Glutamatergic neuron (in vitro differentiated cells): Measurements from ENCODE around the gene PPIB. TPM values are rescaled to one million over a fixed set of nuclear protein-coding genes. Genes with fewer than 3 reads are reported as not detected.

Source experiments
- DNase-seq: peaks from one replicate; pipeline ENCODE4 v3.0.0; 2022
- H3K27ac Mint-ChIP-seq: one replicate; pipeline ENCODE4 v1.8.0; 2020; ENCODE audit warnings: mild to moderate bottlenecking, mixed read lengths, inconsistent platforms; ENCODE audit not compliant: unreplicated experiment
- H3K27me3 Mint-ChIP-seq: one replicate; pipeline ENCODE4 v1.8.0; 2020; ENCODE audit warnings: mild to moderate bottlenecking, moderate library complexity, mixed read lengths, inconsistent platforms; ENCODE audit not compliant: unreplicated experiment
- H3K36me3 Mint-ChIP-seq: one replicate; pipeline ENCODE4 v1.8.0; 2020; ENCODE audit warnings: mild to moderate bottlenecking, mixed read lengths, inconsistent platforms; ENCODE audit not compliant: unreplicated experiment
- H3K4me1 Mint-ChIP-seq: one replicate; pipeline ENCODE4 v1.8.0; 2020; ENCODE audit warnings: mild to moderate bottlenecking, low read depth, mixed read lengths, inconsistent platforms; ENCODE audit not compliant: unreplicated experiment
- H3K4me3 Mint-ChIP-seq: one replicate; pipeline ENCODE4 v1.8.0; 2020; ENCODE audit warnings: mild to moderate bottlenecking, mixed read lengths, inconsistent platforms; ENCODE audit not compliant: unreplicated experiment
- H3K9me3 Mint-ChIP-seq: one replicate; pipeline ENCODE4 v1.8.0; 2020; ENCODE audit warnings: mild to moderate bottlenecking, moderate library complexity, mixed read lengths, inconsistent platforms; ENCODE audit not compliant: unreplicated experiment
- CTCF ChIP-seq: fragments of 200-600 bp; sonication (generic); IDR thresholded peaks from one replicate; pipeline ENCODE4 v1.5.0; 2021; ENCODE audit not compliant: partially characterized antibody, unreplicated experiment
- total RNA-seq: library from RNA; stranded (reverse); fragmentation: NEBNext Ultra II Directional; extraction: Animal tissue kit (Norgen Biotek cat#: 25700); gene quantifications from one replicate; pipeline ENCODE4 v1.2.1, GENCODE V29; 2021; ENCODE audit not compliant: unreplicated experiment

PPIB gene
- total RNA-seq, 1 donor from 2014 or later, result 228 TPM

GRCh38 chr15:64166102-64166890, 3.5 kb upstream of the PPIB start:
- Mint-ChIP-seq H3K36me3 (peaks cover 4% of the 10 kb centered on the region), H3K9me3 (peaks cover 13% of the 10 kb centered on the region), H3K27ac (no peak overlapping the region), H3K4me1 (peaks cover 22% of the 10 kb centered on the region), H3K4me3 (no peak overlapping the region), H3K27me3 (peaks cover 5% of the 10 kb centered on the region)
- no peak for TF ChIP-seq CTCF
- no peak for DNase-seq

- no peak for TF ChIP-seq CTCF
- Mint-ChIP-seq H3K27ac (no peak overlapping the region), H3K27me3 (peaks cover 5% of the 10 kb centered on the region), H3K4me1 (peaks cover 23% of the 10 kb centered on the region), H3K4me3 (peak overlapping the region; percentile 59), H3K9me3 (peaks cover 14% of the 10 kb centered on the region), H3K36me3 (no peaks in the 10 kb centered on the region)
- DNase-seq, result no peak
These were observed 1.6 kb upstream of the PPIB start for GRCh38 chr15:64164436-64164835.

GRCh38 chr15:64163659-64164362, 989 bp upstream of the PPIB start:
- TF ChIP-seq CTCF, result no peak
- no peak for DNase-seq
- Mint-ChIP-seq H3K36me3 (peaks cover under 1% of the 10 kb centered on the region), H3K9me3 (peaks cover 14% of the 10 kb centered on the region), H3K27ac (peak overlapping the region; percentile 76), H3K4me3 (peak overlapping the region; percentile 88), H3K4me1 (peaks cover 24% of the 10 kb centered on the region), H3K27me3 (peaks cover 5% of the 10 kb centered on the region)

- Mint-ChIP-seq H3K4me3 (peak overlapping the region; percentile 94), H3K36me3 (peaks cover 4% of the 10 kb centered on the region), H3K27ac (peak overlapping the region; percentile 88), H3K4me1 (peaks cover 28% of the 10 kb centered on the region), H3K9me3 (peaks cover 18% of the 10 kb centered on the region), H3K27me3 (peaks cover 5% of the 10 kb centered on the region)
- DNase-seq, result no peak
- TF ChIP-seq CTCF, result no peak
These were observed 349 bp downstream of the PPIB start for GRCh38 chr15:64162478-64162868.
